ENCODE data around the gene POLR3H. TPM values are rescaled to one million over a fixed set of nuclear protein-coding genes. Genes with fewer than 3 reads are reported as not detected.
"Not testable (repeated sequence)": the region's sequence is repeated elsewhere in the genome, so short reads cannot be mapped to it uniquely, and the experiment has no call there.

Gene POLR3H
- total RNA-seq, 1 donor: 28.1 TPM

GRCh38 chr22:41574847-41575381 lies 30.6 kb upstream of the POLR3H start:
- H3K4me3 ChIP-seq (ENCODE audit: low read depth, low read length): no peak overlapping the region
- peak; percentile 34 for DNase-seq (ENCODE audit: low read depth)
- TF ChIP-seq CTCF (IDR thresholded peaks at IDR 0.05; ENCODE audit: insufficient read depth, low read depth, low read length): no peak

- no peak overlapping the region for H3K4me3 ChIP-seq (ENCODE audit: low read depth, low read length)
- DNase-seq (ENCODE audit: low read depth): no peak
- no peak for TF ChIP-seq CTCF (IDR thresholded peaks at IDR 0.05; ENCODE audit: insufficient read depth, low read depth, low read length)
Measured at GRCh38 chr22:41573677-41574076, 29.4 kb upstream of the POLR3H start.

GRCh38 chr22:41572305-41572704 lies 28.0 kb upstream of the POLR3H start:
- H3K4me3 ChIP-seq (ENCODE audit: low read depth, low read length); DNase-seq (ENCODE audit: low read depth): not testable (repeated sequence)

- no peak for DNase-seq (ENCODE audit: low read depth)
- no peak for TF ChIP-seq CTCF (IDR thresholded peaks at IDR 0.05; ENCODE audit: insufficient read depth, low read depth, low read length)
- H3K4me3 ChIP-seq (ENCODE audit: low read depth, low read length): no peak overlapping the region
Measured at GRCh38 chr22:41571786-41572185, 27.5 kb upstream of the POLR3H start.

GRCh38 chr22:41570221-41570620 lies 26.0 kb upstream of the POLR3H start:
- no peak for DNase-seq (ENCODE audit: low read depth)
- no peak for TF ChIP-seq CTCF (IDR thresholded peaks at IDR 0.05; ENCODE audit: insufficient read depth, low read depth, low read length)
- no peak overlapping the region for H3K4me3 ChIP-seq (ENCODE audit: low read depth, low read length)

GRCh38 chr22:41568811-41569210 lies 24.5 kb upstream of the POLR3H start:
- no peak for DNase-seq (ENCODE audit: low read depth)
- H3K4me3 ChIP-seq (ENCODE audit: low read depth, low read length): no peak overlapping the region
- TF ChIP-seq CTCF (IDR thresholded peaks at IDR 0.05; ENCODE audit: insufficient read depth, low read depth, low read length): no peak

- TF ChIP-seq CTCF (IDR thresholded peaks at IDR 0.05; ENCODE audit: insufficient read depth, low read depth, low read length): no peak
- no peak for DNase-seq (ENCODE audit: low read depth)
Measured at GRCh38 chr22:41567512-41567768, 23.2 kb upstream of the POLR3H start.

More at GRCh38 chr22:41567512-41567768, 23.2 kb upstream of the POLR3H start:
- H3K4me3 ChIP-seq (ENCODE audit: low read depth, low read length): no peak overlapping the region
